MM.1S (cell line): ENCODE data around the gene PCDHA2.

ENCODE experiments used
- DNase-seq: peaks from one replicate; pipeline ENCODE4 v3.0.0-alpha.2; 2015
- H2AFZ ChIP-seq: fragments of 300-600 bp; sonication (generic); 2 replicates; pipeline ENCODE4 v1.6.0; 2016; ENCODE audit warnings: antibody characterized with exemption, low read length
- H3F3A ChIP-seq: fragments of 300-600 bp; sonication (generic); 2 replicates; pipeline ENCODE4 v1.6.1; 2016; ENCODE audit warnings: mild to moderate bottlenecking, antibody characterized with exemption, low read length, moderate library complexity, mixed read lengths; ENCODE audit not compliant: insufficient read depth
- H3K27ac ChIP-seq: fragments of 300-600 bp; sonication (generic); 2 replicates; pipeline ENCODE4 v1.5.1; 2016; ENCODE audit warnings: mild to moderate bottlenecking, low read length
- H3K27me3 ChIP-seq: fragments of 300-600 bp; sonication (generic); replicated peaks from 2 replicates; pipeline ENCODE4 v1.6.0; 2016; ENCODE audit warnings: low read length; ENCODE audit not compliant: insufficient read depth
- H3K36me3 ChIP-seq: fragments of 300-600 bp; sonication (generic); replicated peaks from 2 replicates; pipeline ENCODE4 v1.6.1; 2016; ENCODE audit warnings: mild to moderate bottlenecking, low read length, mixed read lengths; ENCODE audit not compliant: insufficient read depth
- H3K4me1 ChIP-seq: fragments of 300-600 bp; sonication (generic); 2 replicates; pipeline ENCODE4 v1.6.1; 2016; ENCODE audit warnings: low read length, mixed read lengths
- H3K4me2 ChIP-seq: fragments of 300-600 bp; sonication (generic); 2 replicates; pipeline ENCODE4 v1.6.0; 2016; ENCODE audit warnings: low read depth, low read length
- H3K4me3 ChIP-seq: fragments of 300-600 bp; sonication (generic); 2 replicates; pipeline ENCODE4 v1.5.1; 2016; ENCODE audit warnings: low read length, mixed read lengths
- H3K79me2 ChIP-seq: fragments of 300-600 bp; sonication (generic); 2 replicates; pipeline ENCODE4 v1.6.1; 2016; ENCODE audit warnings: mixed run types, low read length, mixed read lengths
- H3K9ac ChIP-seq: fragments of 300-600 bp; sonication (generic); 2 replicates; pipeline ENCODE4 v1.6.1; 2016; ENCODE audit warnings: low read length, mixed read lengths
- H3K9me2 ChIP-seq: fragments of 300-600 bp; sonication (generic); replicated peaks from 2 replicates; pipeline ENCODE4 v1.6.1; 2016; ENCODE audit warnings: mild to moderate bottlenecking, low read length, mixed read lengths; ENCODE audit not compliant: insufficient read depth
- H3K9me3 ChIP-seq: fragments of 300-600 bp; sonication (generic); replicated peaks from 2 replicates; pipeline ENCODE4 v1.6.1; 2016; ENCODE audit warnings: mild to moderate bottlenecking, low read length, mixed read lengths; ENCODE audit not compliant: insufficient read depth
- H4K20me1 ChIP-seq: fragments of 300-600 bp; sonication (generic); 2 replicates; pipeline ENCODE4 v1.6.1; 2016; ENCODE audit warnings: mild to moderate bottlenecking, low read length, moderate library complexity, mixed read lengths; ENCODE audit not compliant: insufficient read depth
- EZH2 ChIP-seq: fragments of 300-600 bp; sonication (generic); optimal IDR thresholded peaks from 2 replicates; pipeline ENCODE3; 2017; ENCODE audit warnings: low read depth, mild to moderate bottlenecking, antibody characterized with exemption, low read length, mixed read lengths
- EZH2phosphoT487 ChIP-seq: fragments of 300-600 bp; sonication (generic); IDR thresholded peaks from 2 replicates; pipeline ENCODE4 v1.6.1; 2018; ENCODE audit warnings: antibody characterized with exemption, low read length
- TF ChIP-seq, protein P1 (sequence below): fragments of 300-600 bp; sonication (generic); IDR thresholded peaks from 2 replicates; pipeline ENCODE4 v1.5.1; 2016; ENCODE audit warnings: antibody characterized with exemption, low read length, mixed read lengths

PCDHA2 gene

GRCh38 chr5:140794595-140795258 lies at the start of gene PCDHA2:
Gene PCDHA2, plus strand, starts transcription at chr5:140794852.
- Histone ChIP-seq H3K36me3 (no peaks in the 10 kb centered on the region), H3F3A (no peaks in the 10 kb centered on the region), H3K9ac (no peak within 1 kb of the TSS), H3K79me2 (no peaks in the 10 kb centered on the region), H3K27me3 (no peaks in the 10 kb centered on the region), H3K9me3 (no peaks in the 10 kb centered on the region), H4K20me1 (no peaks in the 10 kb centered on the region), H3K4me1 (no peaks in the 10 kb centered on the region), H2AFZ (peak within 1 kb of the TSS; percentile 67), H3K9me2 (no peaks in the 10 kb centered on the region), H3K4me3 (peak within 1 kb of the TSS; percentile 58), H3K27ac (no peak within 1 kb of the TSS), H3K4me2 (peak within 1 kb of the TSS; percentile 50)
- DNase-seq, result peak; percentile 54
- TF ChIP-seq EZH2, result no peak
- TF ChIP-seq, protein P1, sequence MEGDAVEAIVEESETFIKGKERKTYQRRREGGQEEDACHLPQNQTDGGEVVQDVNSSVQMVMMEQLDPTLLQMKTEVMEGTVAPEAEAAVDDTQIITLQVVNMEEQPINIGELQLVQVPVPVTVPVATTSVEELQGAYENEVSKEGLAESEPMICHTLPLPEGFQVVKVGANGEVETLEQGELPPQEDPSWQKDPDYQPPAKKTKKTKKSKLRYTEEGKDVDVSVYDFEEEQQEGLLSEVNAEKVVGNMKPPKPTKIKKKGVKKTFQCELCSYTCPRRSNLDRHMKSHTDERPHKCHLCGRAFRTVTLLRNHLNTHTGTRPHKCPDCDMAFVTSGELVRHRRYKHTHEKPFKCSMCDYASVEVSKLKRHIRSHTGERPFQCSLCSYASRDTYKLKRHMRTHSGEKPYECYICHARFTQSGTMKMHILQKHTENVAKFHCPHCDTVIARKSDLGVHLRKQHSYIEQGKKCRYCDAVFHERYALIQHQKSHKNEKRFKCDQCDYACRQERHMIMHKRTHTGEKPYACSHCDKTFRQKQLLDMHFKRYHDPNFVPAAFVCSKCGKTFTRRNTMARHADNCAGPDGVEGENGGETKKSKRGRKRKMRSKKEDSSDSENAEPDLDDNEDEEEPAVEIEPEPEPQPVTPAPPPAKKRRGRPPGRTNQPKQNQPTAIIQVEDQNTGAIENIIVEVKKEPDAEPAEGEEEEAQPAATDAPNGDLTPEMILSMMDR, result peak; percentile 53

- Histone ChIP-seq H3K4me1 (no peaks in the 10 kb centered on the region), H3K79me2 (no peaks in the 10 kb centered on the region), H3K9ac (no peak overlapping the region), H3K9me2 (no peaks in the 10 kb centered on the region), H3K27ac (no peak overlapping the region), H4K20me1 (no peaks in the 10 kb centered on the region), H2AFZ (no peak overlapping the region), H3K36me3 (no peaks in the 10 kb centered on the region), H3K27me3 (no peaks in the 10 kb centered on the region), H3K4me3 (no peak overlapping the region), H3K4me2 (no peak overlapping the region), H3K9me3 (no peaks in the 10 kb centered on the region), H3F3A (no peaks in the 10 kb centered on the region)
- TF ChIP-seq EZH2, result no peak
- TF ChIP-seq, protein P1, result no peak
- no peak for TF ChIP-seq EZH2phosphoT487
- no peak for DNase-seq
These were observed 41.1 kb upstream of the PCDHA2 start for GRCh38 chr5:140753561-140753960.

DNA sequence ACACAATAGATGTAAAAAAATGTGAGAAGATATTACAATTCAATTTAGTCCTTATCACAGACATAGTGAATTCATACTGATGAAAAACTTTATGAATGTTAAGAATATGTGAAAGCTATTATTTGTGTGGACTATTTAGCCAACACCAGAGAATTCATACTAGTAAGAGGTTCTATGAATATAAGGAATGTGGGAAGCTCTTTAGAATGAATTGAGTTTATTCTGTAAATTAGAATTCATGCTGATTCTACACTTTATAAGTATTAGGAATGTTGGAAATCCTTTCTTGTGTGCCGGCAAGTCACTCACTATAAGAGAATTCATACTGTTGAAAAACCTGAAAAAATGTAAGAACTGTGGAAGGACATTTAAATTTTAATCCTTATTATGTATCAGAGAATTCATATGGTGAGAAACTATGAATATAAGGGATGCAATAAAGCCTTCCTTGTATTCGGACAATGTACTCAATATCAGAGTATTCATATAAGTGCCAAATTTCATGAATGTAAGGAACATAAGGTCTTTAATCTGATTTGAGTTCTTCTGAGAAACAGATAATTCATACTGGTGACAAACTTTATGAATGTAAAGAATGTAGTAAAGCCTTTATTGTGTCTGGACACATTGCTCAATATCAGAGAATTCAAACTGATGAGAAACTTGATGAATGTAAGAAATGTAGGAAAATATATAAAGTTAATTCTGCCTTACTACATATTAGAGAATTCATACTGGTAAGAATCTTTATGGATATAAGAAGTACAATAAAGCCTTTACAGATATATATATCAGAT lies 30.3 kb upstream of the PCDHA2 start:
- H3K9ac ChIP-seq, result no peak overlapping the region
- H4K20me1 ChIP-seq, result no peaks in the 10 kb centered on the region
- no peaks in the 10 kb centered on the region for H3K27me3 ChIP-seq
- DNase-seq, result no peak
- H3K4me2 ChIP-seq, result no peak overlapping the region
- H3K27ac ChIP-seq, result no peak overlapping the region
- H3K9me2 ChIP-seq, result no peaks in the 10 kb centered on the region
- no peaks in the 10 kb centered on the region for H3K4me1 ChIP-seq
- H3K79me2 ChIP-seq, result no peaks in the 10 kb centered on the region
- TF ChIP-seq EZH2phosphoT487, result no peak
- TF ChIP-seq EZH2, result no peak
- TF ChIP-seq, protein P1, result no peak
- no peaks in the 10 kb centered on the region for H3K9me3 ChIP-seq
- no peaks in the 10 kb centered on the region for H3F3A ChIP-seq
- H3K36me3 ChIP-seq, result no peaks in the 10 kb centered on the region
- H2AFZ ChIP-seq, result no peak overlapping the region
- no peak overlapping the region for H3K4me3 ChIP-seq
